C4-2B (cell line): ENCODE measurements around the gene PHF8.

Source experiments
- CTCF ChIP-seq: fragments of 450-650 bp; conservative IDR thresholded peaks from 2 replicates; pipeline ENCODE4 v1.5.1; 2017; ENCODE audit warnings: mild to moderate bottlenecking
- ZFX ChIP-seq: fragments of 450-650 bp; IDR thresholded peaks from 2 replicates; pipeline ENCODE4 v1.6.1; 2017

GRCh38 chrX:54043541-54044125 lies 640 bp downstream of the PHF8 start:
- TF ChIP-seq CTCF (no peak), ZFX (no peak)
